HFF-Myc (cell line): Measurements from ENCODE around the gene TMC6.
"Not testable (repeated sequence)": the region's sequence is repeated elsewhere in the genome, so short reads cannot be mapped to it uniquely, and the experiment has no call there.

ENCODE experiments used
- DNase-seq: peaks from one replicate; pipeline ENCODE4 v3.0.0-alpha.2; 2011; ENCODE audit warnings: low read depth; ENCODE audit errors: extremely low read depth
- H3K4me3 ChIP-seq: replicated peaks from 2 replicates; pipeline ENCODE4 v1.5.1; 2011; ENCODE audit warnings: low read depth, mild to moderate bottlenecking, control low read depth, low read length
- TF ChIP-seq, protein P1 (sequence below): IDR thresholded peaks from 2 replicates; pipeline ENCODE4 v1.5.1; 2012; ENCODE audit warnings: mild to moderate bottlenecking, low read depth, low read length, control low read depth; ENCODE audit errors: missing control alignments

Gene TMC6

DNA sequence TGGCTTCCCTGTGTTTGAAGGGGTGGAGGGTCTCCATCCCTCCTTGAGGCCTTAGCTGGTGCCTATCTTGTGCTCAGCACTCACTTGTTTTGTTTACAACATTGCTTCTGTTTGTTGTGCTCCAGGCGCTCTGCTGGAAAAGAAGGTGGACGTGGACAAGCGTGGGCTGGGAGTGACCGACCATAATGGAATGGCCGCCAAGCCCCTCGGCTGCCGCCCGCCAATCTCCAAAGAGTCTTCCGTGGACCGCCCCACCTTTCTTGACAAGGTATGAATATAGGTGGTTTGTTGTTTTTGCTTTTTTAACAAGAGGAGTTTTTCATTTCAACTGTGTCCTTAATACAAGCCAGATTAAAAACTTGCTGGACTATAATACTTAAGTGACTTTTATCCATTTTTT, 53.5 kb downstream of the TMC6 start:
- H3K4me3 ChIP-seq, result no peak overlapping the region
- TF ChIP-seq, protein P1, sequence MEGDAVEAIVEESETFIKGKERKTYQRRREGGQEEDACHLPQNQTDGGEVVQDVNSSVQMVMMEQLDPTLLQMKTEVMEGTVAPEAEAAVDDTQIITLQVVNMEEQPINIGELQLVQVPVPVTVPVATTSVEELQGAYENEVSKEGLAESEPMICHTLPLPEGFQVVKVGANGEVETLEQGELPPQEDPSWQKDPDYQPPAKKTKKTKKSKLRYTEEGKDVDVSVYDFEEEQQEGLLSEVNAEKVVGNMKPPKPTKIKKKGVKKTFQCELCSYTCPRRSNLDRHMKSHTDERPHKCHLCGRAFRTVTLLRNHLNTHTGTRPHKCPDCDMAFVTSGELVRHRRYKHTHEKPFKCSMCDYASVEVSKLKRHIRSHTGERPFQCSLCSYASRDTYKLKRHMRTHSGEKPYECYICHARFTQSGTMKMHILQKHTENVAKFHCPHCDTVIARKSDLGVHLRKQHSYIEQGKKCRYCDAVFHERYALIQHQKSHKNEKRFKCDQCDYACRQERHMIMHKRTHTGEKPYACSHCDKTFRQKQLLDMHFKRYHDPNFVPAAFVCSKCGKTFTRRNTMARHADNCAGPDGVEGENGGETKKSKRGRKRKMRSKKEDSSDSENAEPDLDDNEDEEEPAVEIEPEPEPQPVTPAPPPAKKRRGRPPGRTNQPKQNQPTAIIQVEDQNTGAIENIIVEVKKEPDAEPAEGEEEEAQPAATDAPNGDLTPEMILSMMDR, result no peak
- DNase-seq, result no peak

GRCh38 chr17:78072961-78073360, 55.6 kb downstream of the TMC6 start:
- no peak for DNase-seq
- TF ChIP-seq, protein P1, result no peak
- no peak overlapping the region for H3K4me3 ChIP-seq

GRCh38 chr17:78069695-78070094, 58.9 kb downstream of the TMC6 start:
- no peak for DNase-seq
- TF ChIP-seq, protein P1, result no peak
- H3K4me3 ChIP-seq, result no peak overlapping the region

GRCh38 chr17:78066976-78067375, 61.6 kb downstream of the TMC6 start:
- not testable (repeated sequence) for H3K4me3 ChIP-seq, DNase-seq

- no peak for DNase-seq
- H3K4me3 ChIP-seq, result no peak overlapping the region
- TF ChIP-seq, protein P1, result no peak
These were observed 63.8 kb downstream of the TMC6 start for GRCh38 chr17:78064708-78065107.

DNA sequence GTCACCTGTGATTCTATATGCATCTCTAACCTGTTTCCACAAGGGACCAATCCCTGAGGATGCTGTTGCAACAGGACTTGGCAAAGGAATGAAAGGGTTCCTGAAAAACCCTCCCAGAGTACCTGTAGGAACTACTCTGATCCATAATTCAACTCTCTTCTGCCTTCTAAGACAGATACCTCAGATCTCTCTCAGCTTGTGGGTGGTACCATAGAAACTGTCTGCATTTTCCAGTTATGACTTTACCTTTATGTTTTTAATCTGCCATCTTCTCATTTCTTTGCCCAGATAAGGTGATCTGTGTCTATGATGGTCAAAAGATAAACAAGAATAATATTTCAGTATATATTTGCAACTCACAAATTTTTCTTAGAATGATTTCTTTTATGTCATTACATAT, 65.1 kb downstream of the TMC6 start:
- no peak for DNase-seq
- no peak overlapping the region for H3K4me3 ChIP-seq
- TF ChIP-seq, protein P1, result no peak

DNA sequence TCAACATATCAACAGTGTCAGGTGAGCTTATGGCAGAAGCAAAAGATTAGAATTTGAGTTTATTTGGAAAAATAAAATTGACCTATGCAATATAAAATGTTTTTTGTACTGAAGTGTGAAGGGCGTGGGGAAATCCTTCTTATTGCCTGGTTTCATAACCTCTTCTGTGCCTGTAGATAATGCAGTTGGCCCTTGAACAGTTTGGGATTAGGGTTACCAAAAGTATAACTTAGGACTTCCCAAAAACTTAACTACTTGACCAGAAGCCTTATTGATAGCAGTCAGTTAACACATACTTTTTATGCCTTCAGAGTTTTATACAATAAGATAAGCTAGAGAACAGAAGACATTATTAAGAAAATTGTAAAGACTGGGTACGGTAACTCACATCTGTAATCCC, 66.0 kb downstream of the TMC6 start:
- no peak overlapping the region for H3K4me3 ChIP-seq
- no peak for DNase-seq
- TF ChIP-seq, protein P1, result no peak
